Breast epithelium (tissue), 4 donors: ENCODE measurements around the gene LAMA1. TPM values are rescaled to one million over a fixed set of nuclear protein-coding genes. Genes with fewer than 3 reads are reported as not detected.

Experiments used
- DNase-seq, 2 donors: peaks; one replicate each; pipeline ENCODE4 v3.0.0-alpha.2; 2019; ENCODE audit warnings: low spot score in 2 of 2
- H3K27ac ChIP-seq, 2 donors: fragments of 200-600 bp; sonication (generic) in 1 of 2; one replicate each; pipeline ENCODE4 v1.5.1; 2016 to 2019; ENCODE audit warnings: mild to moderate bottlenecking in 1 of 2
- H3K27me3 ChIP-seq, 2 donors: fragments of 200-600 bp; sonication (generic) in 1 of 2; one replicate each; pipeline versions ENCODE4 v1.5.1 to v1.6.0; 2017 to 2019; ENCODE audit warnings: control low read depth in 1 of 2, mild to moderate bottlenecking in 1 of 2
- H3K36me3 ChIP-seq: fragments of 200-600 bp; one replicate; pipeline ENCODE4 v1.5.1; 2019
- H3K4me1 ChIP-seq, 2 donors: fragments of 200-600 bp; sonication (generic); one replicate each; pipeline ENCODE4 v1.5.1; 2016 to 2019; ENCODE audit warnings: control low read depth in 1 of 2
- H3K4me3 ChIP-seq, 3 donors: fragments of 200-600 bp; sonication (generic); 1 replicate in 2 of 3; 2 replicates in 1 of 3; pipeline ENCODE4 v1.5.1; 2016 to 2019; ENCODE audit warnings: mild to moderate bottlenecking in 3 of 3, moderate library complexity in 2 of 3
- H3K9me3 ChIP-seq, 2 donors: fragments of 200-600 bp; sonication (generic) in 1 of 2; one replicate each; pipeline ENCODE4 v1.5.1; 2016 to 2019; ENCODE audit warnings: control low read depth in 1 of 2
- POLR2A ChIP-seq: fragments of 450-650 bp; IDR thresholded peaks from one replicate; pipeline ENCODE4 v1.6.1; 2016; ENCODE audit warnings: antibody characterized with exemption, mild to moderate bottlenecking, moderate library complexity
- POLR2AphosphoS5 ChIP-seq, 3 donors: sonication (generic); formaldehyde crosslinking; IDR thresholded peaks; one replicate each; pipeline ENCODE4 v1.6.1; 2017; ENCODE audit warnings: antibody characterized with exemption in 3 of 3
- intact Hi-C: fragments of 100-400 bp; cut with DNase I; formaldehyde crosslinking; loops from one replicate; pipeline ENCODE4 v1.15.1; 2023; ENCODE audit warnings: low total_unique reads
- total RNA-seq, 3 donors: library from RNA; depleted of rRNA; stranded (reverse); fragments of >200 nt; gene quantifications; one replicate each; pipeline ENCODE4 v1.1.0, GENCODE V29; 2016
- TF ChIP-seq, protein P1 (sequence below), 3 donors: fragments of 450-650 bp; IDR thresholded peaks; one replicate each; pipeline ENCODE4 v1.5.1; 2016 to 2017; ENCODE audit warnings: antibody characterized with exemption in 3 of 3, mild to moderate bottlenecking in 3 of 3, moderate library complexity in 3 of 3

Gene LAMA1
- total RNA-seq, 3 donors from 2014 or later, result 0.48 to 14.7 (median 10.2) TPM

DNA sequence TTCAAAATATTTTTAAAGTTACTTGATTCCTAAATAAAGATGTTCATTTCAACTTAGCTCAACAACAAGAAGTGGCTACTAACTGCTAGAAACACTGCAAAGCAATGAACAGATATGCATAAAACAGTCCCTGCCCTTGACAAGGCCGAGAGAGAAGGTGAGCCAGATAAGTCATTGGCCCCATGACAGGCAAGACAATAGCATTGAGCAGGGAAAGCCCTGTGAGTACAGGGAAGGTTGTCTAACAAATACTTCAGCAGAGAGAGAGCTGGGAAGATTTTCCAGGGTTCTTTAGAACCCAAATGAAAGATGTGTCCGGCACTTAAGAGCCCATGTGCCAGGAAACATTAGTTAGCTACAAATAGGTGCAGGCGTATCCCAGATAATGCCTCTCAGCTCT is 4.7 kb downstream of the LAMA1 start:
- Histone ChIP-seq H3K36me3 (no peaks in the 10 kb centered on the region), H3K4me3 (no peak overlapping the region), H3K27ac (no peak overlapping the region), H3K9me3 (no peaks in the 10 kb centered on the region), H3K4me1 (peaks cover 0 to 11% of the 10 kb centered on the region in 2 donors), H3K27me3 (peaks cover 0 to 13% of the 10 kb centered on the region in 2 donors)
- DNase-seq, result no peak
- TF ChIP-seq POLR2AphosphoS5 (IDR thresholded peaks at IDR 0.05) (no peak), POLR2A (no peak)
- intact Hi-C loops, result no loop called here

DNA sequence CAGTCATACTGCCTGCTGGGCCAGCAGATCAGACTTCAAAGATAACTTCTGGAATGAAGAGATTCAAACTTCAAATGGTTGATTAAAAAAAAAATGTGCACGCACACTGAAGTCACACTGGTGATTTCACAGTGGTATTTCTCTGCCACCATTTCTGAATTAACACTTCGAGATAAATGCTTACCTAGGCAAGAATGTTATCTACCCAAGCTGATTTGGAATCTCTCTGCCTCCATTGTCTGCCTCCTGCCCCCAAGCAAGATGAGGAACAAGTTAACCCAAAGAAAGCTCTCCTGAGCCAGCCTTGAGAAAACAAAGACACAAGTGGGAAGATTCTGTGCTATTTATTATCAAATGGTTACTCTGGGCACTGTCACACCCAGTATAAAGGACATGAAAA is 6.5 kb downstream of the LAMA1 start:
- peaks cover 0 to 3% of the 10 kb centered on the region in 2 donors for H3K4me1 ChIP-seq
- H3K4me3 ChIP-seq, result no peak overlapping the region
- no peaks in the 10 kb centered on the region for H3K9me3 ChIP-seq
- intact Hi-C loops, result no loop called here
- no peak for DNase-seq
- H3K36me3 ChIP-seq, result no peaks in the 10 kb centered on the region
- peaks cover 0 to 4% of the 10 kb centered on the region in 2 donors for H3K27me3 ChIP-seq
- no peak overlapping the region for H3K27ac ChIP-seq
- no peak for TF ChIP-seq POLR2A
- TF ChIP-seq, protein P1, sequence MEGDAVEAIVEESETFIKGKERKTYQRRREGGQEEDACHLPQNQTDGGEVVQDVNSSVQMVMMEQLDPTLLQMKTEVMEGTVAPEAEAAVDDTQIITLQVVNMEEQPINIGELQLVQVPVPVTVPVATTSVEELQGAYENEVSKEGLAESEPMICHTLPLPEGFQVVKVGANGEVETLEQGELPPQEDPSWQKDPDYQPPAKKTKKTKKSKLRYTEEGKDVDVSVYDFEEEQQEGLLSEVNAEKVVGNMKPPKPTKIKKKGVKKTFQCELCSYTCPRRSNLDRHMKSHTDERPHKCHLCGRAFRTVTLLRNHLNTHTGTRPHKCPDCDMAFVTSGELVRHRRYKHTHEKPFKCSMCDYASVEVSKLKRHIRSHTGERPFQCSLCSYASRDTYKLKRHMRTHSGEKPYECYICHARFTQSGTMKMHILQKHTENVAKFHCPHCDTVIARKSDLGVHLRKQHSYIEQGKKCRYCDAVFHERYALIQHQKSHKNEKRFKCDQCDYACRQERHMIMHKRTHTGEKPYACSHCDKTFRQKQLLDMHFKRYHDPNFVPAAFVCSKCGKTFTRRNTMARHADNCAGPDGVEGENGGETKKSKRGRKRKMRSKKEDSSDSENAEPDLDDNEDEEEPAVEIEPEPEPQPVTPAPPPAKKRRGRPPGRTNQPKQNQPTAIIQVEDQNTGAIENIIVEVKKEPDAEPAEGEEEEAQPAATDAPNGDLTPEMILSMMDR (IDR thresholded peaks at IDR 0.05), result no peak
- no peak for TF ChIP-seq POLR2AphosphoS5 (IDR thresholded peaks at IDR 0.05)

DNA sequence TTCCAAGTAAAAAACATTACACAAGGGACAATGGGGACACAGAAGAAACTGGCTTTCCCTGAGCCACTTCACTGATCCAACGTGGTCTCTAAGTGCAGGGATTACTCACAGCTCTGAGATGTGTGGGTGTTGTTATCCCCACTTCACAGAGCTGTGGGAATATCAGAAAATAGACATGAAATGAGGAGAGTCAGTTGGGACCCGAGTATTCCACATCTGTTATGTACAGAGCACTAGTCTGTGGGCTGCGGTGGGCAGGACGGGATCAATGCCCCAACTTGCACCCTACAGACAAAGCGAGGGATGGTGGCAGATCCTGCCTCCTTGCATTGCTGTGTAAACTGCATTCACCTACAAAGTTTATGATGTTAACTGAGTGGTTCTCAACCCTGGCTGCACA is 11.7 kb downstream of the LAMA1 start:
- no peaks in the 10 kb centered on the region for H3K4me1 ChIP-seq
- H3K36me3 ChIP-seq, result no peaks in the 10 kb centered on the region
- TF ChIP-seq, protein P1 (IDR thresholded peaks at IDR 0.05), result no peak
- no peak for TF ChIP-seq POLR2AphosphoS5 (IDR thresholded peaks at IDR 0.05)
- no peak for TF ChIP-seq POLR2A
- DNase-seq, result no peak
- H3K4me3 ChIP-seq, result no peak overlapping the region
- no peak overlapping the region for H3K27ac ChIP-seq
- intact Hi-C loops, result no loop called here
- no peaks in the 10 kb centered on the region for H3K27me3 ChIP-seq
- H3K9me3 ChIP-seq, result no peaks in the 10 kb centered on the region

DNA sequence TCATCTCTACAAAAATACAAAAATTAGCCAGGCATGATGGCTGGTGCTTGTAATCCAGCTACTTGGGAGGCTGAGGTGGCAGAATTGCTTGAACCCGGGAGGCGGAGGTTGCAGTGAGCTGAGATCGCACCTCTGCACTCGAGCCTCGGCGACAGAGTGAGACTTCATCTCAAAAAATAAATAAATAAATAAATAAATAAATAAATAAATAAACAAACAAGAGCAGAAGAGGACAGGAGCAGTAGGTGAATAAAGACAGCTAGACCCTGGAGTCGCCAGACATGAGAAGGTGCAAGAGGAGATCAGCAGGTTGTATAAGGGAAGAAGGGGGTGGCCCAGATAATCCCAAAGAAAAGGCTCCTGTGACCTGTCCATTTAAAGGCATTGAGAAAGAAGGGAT is 12.3 kb downstream of the LAMA1 start:
- DNase-seq, result no peak
- TF ChIP-seq POLR2AphosphoS5 (IDR thresholded peaks at IDR 0.05) (no peak), POLR2A (no peak)
- TF ChIP-seq, protein P1 (IDR thresholded peaks at IDR 0.05), result no peak
- no peak overlapping the region for H3K27ac ChIP-seq

DNA sequence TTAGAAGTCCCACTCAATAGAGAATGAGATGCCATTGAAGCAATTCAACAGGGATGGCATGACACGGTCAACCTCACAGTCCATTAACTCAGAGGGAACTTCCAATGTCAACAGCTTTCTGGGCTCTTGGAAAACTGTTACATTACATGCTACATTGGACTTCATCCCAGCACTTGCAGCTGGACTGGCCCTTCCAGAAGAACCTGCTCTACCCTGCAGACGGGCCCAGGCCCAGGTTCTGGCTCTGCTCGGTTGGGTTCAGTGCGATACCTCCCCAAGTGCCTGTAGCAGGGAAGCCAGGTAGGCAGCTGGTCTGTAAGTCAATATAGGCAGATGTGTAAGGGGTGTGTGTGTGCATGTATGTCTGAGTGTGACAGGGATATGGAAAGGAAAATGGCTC is 12.9 kb downstream of the LAMA1 start:
- intact Hi-C loops, result no loop called here
- H3K4me3 ChIP-seq, result no peak overlapping the region
- TF ChIP-seq, protein P1 (IDR thresholded peaks at IDR 0.05), result no peak
- no peak for DNase-seq
- H3K9me3 ChIP-seq, result no peaks in the 10 kb centered on the region
- no peaks in the 10 kb centered on the region for H3K4me1 ChIP-seq
- peak overlapping the region; percentile 8 to 48 for H3K27ac ChIP-seq
- no peaks in the 10 kb centered on the region for H3K36me3 ChIP-seq
- no peaks in the 10 kb centered on the region for H3K27me3 ChIP-seq

More for the DNA sequence above, 12.3 kb downstream of the LAMA1 start:
- Histone ChIP-seq H3K27me3 (no peaks in the 10 kb centered on the region), H3K4me3 (no peak overlapping the region), H3K4me1 (no peaks in the 10 kb centered on the region), H3K36me3 (no peaks in the 10 kb centered on the region), H3K9me3 (no peaks in the 10 kb centered on the region)
- intact Hi-C loops, result no loop called here

DNA sequence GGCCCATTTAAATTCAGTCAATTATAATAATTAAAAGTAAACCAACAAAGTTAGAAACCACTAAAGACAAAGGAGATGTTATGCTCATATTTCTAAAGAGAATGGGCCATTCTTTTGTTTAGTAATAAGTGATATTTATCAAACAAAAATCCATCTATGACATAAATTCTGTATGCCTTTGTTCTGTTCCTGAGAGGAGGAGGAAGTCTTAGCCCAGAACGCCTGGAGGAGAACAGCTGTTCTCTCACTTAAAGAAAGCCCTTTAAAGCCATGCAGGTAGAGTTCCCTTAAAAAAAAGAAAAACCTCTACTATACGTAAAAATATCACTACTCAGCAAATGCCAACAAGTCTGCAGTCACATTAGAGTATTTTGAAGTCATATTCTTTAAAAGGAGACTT is 15.5 kb downstream of the LAMA1 start:
- H3K4me3 ChIP-seq, result no peak overlapping the region
- TF ChIP-seq, protein P1 (IDR thresholded peaks at IDR 0.05), result no peak
- TF ChIP-seq POLR2AphosphoS5 (IDR thresholded peaks at IDR 0.05) (no peak), POLR2A (no peak)
- DNase-seq, result no peak
- no peaks in the 10 kb centered on the region for H3K36me3 ChIP-seq
- H3K27me3 ChIP-seq, result no peaks in the 10 kb centered on the region
- H3K27ac ChIP-seq, result peak overlapping the region in 1 of 2 donors; percentile 40
- no peaks in the 10 kb centered on the region for H3K4me1 ChIP-seq
- intact Hi-C loops, result no loop called here
- no peaks in the 10 kb centered on the region for H3K9me3 ChIP-seq
